K562 (cell line): ENCODE results near the gene PDLIM7. TPM values are rescaled to one million over a fixed set of nuclear protein-coding genes. Genes with fewer than 3 reads are reported as not detected.

ENCODE experiments used
- ARID1B ChIP-seq: fragments of 450-650 bp; IDR thresholded peaks from 2 replicates; pipeline ENCODE4 v1.6.1; 2016; ENCODE audit warnings: antibody characterized with exemption, mild to moderate bottlenecking, inconsistent platforms
- CBX1 ChIP-seq: sonication (generic); IDR thresholded peaks from 2 replicates; pipeline ENCODE4 v1.6.1; 2016; ENCODE audit warnings: antibody characterized with exemption, low read depth, mild to moderate bottlenecking
- ELF4 ChIP-seq: fragments of 450-650 bp; formaldehyde crosslinking; IDR thresholded peaks from 2 replicates; pipeline ENCODE4 v1.4.0; 2022; ENCODE audit warnings: missing genetic modification characterization
- FUS ChIP-seq: fragments of 200-400 bp; formaldehyde crosslinking; optimal IDR thresholded peaks from 2 replicates; pipeline ENCODE3; 2017; ENCODE audit warnings: low read depth, low read length
- HNRNPUL1 ChIP-seq: fragments of 200-400 bp; formaldehyde crosslinking; IDR thresholded peaks from 2 replicates; pipeline ENCODE4 v1.6.1; 2017; ENCODE audit warnings: low read length
- MAZ ChIP-seq, 2 experiments: fragments of 450-650 bp in 1 of 2; sonication (generic) in 1 of 2; formaldehyde crosslinking; IDR thresholded peaks in 1 of 2; conservative IDR thresholded peaks in 1 of 2; 2 replicates each; pipeline versions ENCODE4 v1.4.0 to v1.5.0; 2020; ENCODE audit warnings: mild to moderate bottlenecking in 1 of 2, missing genetic modification reagents in 1 of 2
- MYNN ChIP-seq, 2 experiments: sonication (generic); formaldehyde crosslinking in 1 of 2; IDR thresholded peaks; 2 replicates each; pipeline versions ENCODE4 v1.5.0 to v1.6.1; 2016 to 2020; ENCODE audit warnings: antibody characterized with exemption in 1 of 2, missing genetic modification reagents in 1 of 2
- RAD21 ChIP-seq, 2 experiments: fragments of 250-450 bp in 1 of 2; fragments of 450-650 bp in 1 of 2; sonication (Bioruptor Pico) in 1 of 2; formaldehyde crosslinking in 1 of 2; IDR thresholded peaks in 1 of 2; conservative IDR thresholded peaks in 1 of 2; 2 replicates each; pipeline versions ENCODE4 v1.4.0 to v1.8.0; 2020 to 2022; ENCODE audit warnings: mild to moderate bottlenecking in 2 of 2, moderate library complexity in 1 of 2
- RFX7 ChIP-seq: fragments of 250-450 bp; sonication (Bioruptor Pico); IDR thresholded peaks from 2 replicates; pipeline ENCODE4 v1.5.1; 2021; ENCODE audit warnings: mild to moderate bottlenecking
- XRCC5 ChIP-seq: fragments of 200-400 bp; formaldehyde crosslinking; IDR thresholded peaks from 2 replicates; pipeline ENCODE4 v1.6.1; 2017; ENCODE audit warnings: low read depth, mild to moderate bottlenecking, low read length
- ZNF121 ChIP-seq: sonication (generic); formaldehyde crosslinking; conservative IDR thresholded peaks from 2 replicates; pipeline ENCODE4 v1.8.0; 2022; ENCODE audit warnings: missing genetic modification reagents
- ZNF165 ChIP-seq: fragments of 250-450 bp; sonication (Bioruptor Pico); IDR thresholded peaks from 2 replicates; pipeline ENCODE4 v1.4.0; 2020; ENCODE audit warnings: borderline replicate concordance
- ZNF184 ChIP-seq: sonication (generic); formaldehyde crosslinking; IDR thresholded peaks from 2 replicates; pipeline ENCODE4 v1.5.0; 2020; ENCODE audit warnings: missing genetic modification reagents
- ZNF232 ChIP-seq: sonication (generic); formaldehyde crosslinking; IDR thresholded peaks from 2 replicates; pipeline ENCODE4 v1.8.0; 2022; ENCODE audit warnings: mild to moderate bottlenecking, missing genetic modification reagents
- ZNF696 ChIP-seq: fragments of 250-450 bp; sonication (Bioruptor Pico); conservative IDR thresholded peaks from 2 replicates; pipeline ENCODE4 v1.4.0; 2020; ENCODE audit warnings: mild to moderate bottlenecking, moderate library complexity
- ZNF76 ChIP-seq: fragments of 250-450 bp; sonication (Bioruptor Pico); IDR thresholded peaks from 2 replicates; pipeline ENCODE4 v1.4.0; 2020; ENCODE audit warnings: mild to moderate bottlenecking, moderate library complexity, borderline replicate concordance
- ZSCAN29 ChIP-seq: fragments of 450-650 bp; IDR thresholded peaks from 2 replicates; pipeline ENCODE4 v1.6.1; 2017
- polyA plus RNA-seq, 8 experiments: library from polyadenylated mRNA; depleted of rRNA in 4 of 8; stranded (reverse) in 5 of 8; unstranded in 3 of 8; fragments of >200 nt; fragmentation: Nextera tagmentation in 2 of 8; fragmentation: Illumina TruSeq in 1 of 8; extraction: Ambion mirVana in 2 of 8; extraction: Trizol in 1 of 8; gene quantifications; 2 replicates each; pipeline versions ENCODE4 v1.2.1 to v1.2.3, GENCODE V29; 2011 to 2014; ENCODE audit warnings: inconsistent platforms in 1 of 8, missing spikeins in 1 of 8
- total RNA-seq, 7 experiments: library from RNA; depleted of rRNA in 6 of 7; stranded (reverse); fragments of >200 nt in 6 of 7; fragmentation: Illumina TruSeq in 2 of 7; extraction: Trizol in 2 of 7; gene quantifications; 2 replicates each; pipeline versions ENCODE4 v1.2.1 to v1.2.3, GENCODE V29; 2011 to 2021; ENCODE audit warnings: low replicate concordance in 1 of 7
- TF ChIP-seq, protein P1 (sequence below): fragments of 250-450 bp; sonication (Bioruptor Pico); IDR thresholded peaks from 2 replicates; pipeline ENCODE4 v1.5.0; 2022; ENCODE audit warnings: mild to moderate bottlenecking
- TF ChIP-seq, protein P2 (sequence below), 2 experiments: fragments of 450-650 bp in 1 of 2; sonication (generic) in 1 of 2; formaldehyde crosslinking; conservative IDR thresholded peaks; 2 replicates each; pipeline versions ENCODE4 v1.4.0 to v1.8.1; 2020 to 2022; ENCODE audit warnings: mild to moderate bottlenecking in 1 of 2, missing genetic modification reagents in 1 of 2
- TF ChIP-seq, protein P3 (sequence below), 2 experiments: fragments of 450-650 bp; conservative IDR thresholded peaks; 2 replicates each; pipeline ENCODE4 v1.6.1; 2017; ENCODE audit warnings: mild to moderate bottlenecking in 2 of 2, moderate library complexity in 2 of 2
- TF ChIP-seq, protein P4 (sequence below): fragments of 250-450 bp; sonication (Bioruptor Pico); IDR thresholded peaks from 2 replicates; pipeline ENCODE4 v1.5.1; 2021; ENCODE audit warnings: mild to moderate bottlenecking
- TF ChIP-seq, protein P5 (sequence below): fragments of 250-450 bp; sonication (Bioruptor Pico); IDR thresholded peaks from 2 replicates; pipeline ENCODE4 v1.4.0; 2020

The PDLIM7 gene
- total and polyA plus RNA-seq, 9 of the 15 experiments (the other 6 are each of a cell fraction or from before 2014, with no cell fraction given): 2.1 to 124 (median 32.6) TPM

DNA sequence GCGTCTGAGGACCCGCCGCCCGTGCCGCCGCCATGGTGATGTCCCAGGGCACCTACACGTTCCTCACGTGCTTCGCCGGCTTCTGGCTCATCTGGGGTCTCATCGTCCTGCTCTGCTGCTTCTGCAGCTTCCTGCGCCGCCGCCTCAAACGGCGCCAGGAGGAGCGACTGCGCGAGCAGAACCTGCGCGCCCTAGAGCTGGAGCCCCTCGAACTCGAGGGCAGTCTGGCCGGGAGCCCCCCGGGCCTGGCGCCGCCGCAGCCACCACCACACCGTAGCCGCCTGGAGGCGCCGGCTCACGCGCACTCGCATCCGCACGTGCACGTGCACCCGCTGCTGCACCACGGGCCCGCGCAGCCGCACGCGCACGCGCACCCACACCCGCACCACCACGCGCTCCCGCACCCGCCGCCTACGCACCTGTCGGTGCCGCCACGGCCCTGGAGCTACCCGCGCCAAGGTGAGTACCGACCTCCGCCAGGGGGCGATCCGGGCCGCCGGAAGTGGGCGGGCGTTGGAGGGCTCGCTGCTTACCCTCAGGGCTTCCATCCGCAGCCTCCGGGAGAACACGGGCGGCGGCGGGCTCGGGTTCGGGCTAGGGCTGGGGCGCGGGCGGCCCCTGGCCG, 42.3 kb downstream of the PDLIM7 start (continued):
- TF ChIP-seq ZNF696 (CRISPR knock-in tag) (no peak), RAD21 (CRISPR knock-in tag; conservative IDR thresholded peaks at IDR 0.05 in 1 of 2, IDR thresholded peaks at IDR 0.05 in 1 of 2) (peak; percentile 28 to 52; a peak in 2 of 4 replicates), ZSCAN29 (no peak), HNRNPUL1 (no peak), ZNF76 (CRISPR knock-in tag) (no peak), ARID1B (no peak), CBX1 (peak; percentile 66), MYNN (IDR thresholded peaks at IDR 0.05) (peak; percentile 64; the same call in 1 of the 2 replicates), MYNN (CRISPR knock-in tag; IDR thresholded peaks at IDR 0.05) (no peak), ZNF184 (no peak), RFX7 (CRISPR knock-in tag) (no peak), MAZ (CRISPR knock-in tag; conservative IDR thresholded peaks at IDR 0.05 in 1 of 2, IDR thresholded peaks at IDR 0.05 in 1 of 2) (peak; percentile 64 to 84), ZNF232 (CRISPR knock-in tag) (no peak), FUS (peak; percentile 55), ELF4 (CRISPR knock-in tag) (no peak), XRCC5 (peak; percentile 57), ZNF121 (CRISPR knock-in tag) (no peak), ZNF165 (CRISPR knock-in tag) (no peak)
- TF ChIP-seq, protein P1, sequence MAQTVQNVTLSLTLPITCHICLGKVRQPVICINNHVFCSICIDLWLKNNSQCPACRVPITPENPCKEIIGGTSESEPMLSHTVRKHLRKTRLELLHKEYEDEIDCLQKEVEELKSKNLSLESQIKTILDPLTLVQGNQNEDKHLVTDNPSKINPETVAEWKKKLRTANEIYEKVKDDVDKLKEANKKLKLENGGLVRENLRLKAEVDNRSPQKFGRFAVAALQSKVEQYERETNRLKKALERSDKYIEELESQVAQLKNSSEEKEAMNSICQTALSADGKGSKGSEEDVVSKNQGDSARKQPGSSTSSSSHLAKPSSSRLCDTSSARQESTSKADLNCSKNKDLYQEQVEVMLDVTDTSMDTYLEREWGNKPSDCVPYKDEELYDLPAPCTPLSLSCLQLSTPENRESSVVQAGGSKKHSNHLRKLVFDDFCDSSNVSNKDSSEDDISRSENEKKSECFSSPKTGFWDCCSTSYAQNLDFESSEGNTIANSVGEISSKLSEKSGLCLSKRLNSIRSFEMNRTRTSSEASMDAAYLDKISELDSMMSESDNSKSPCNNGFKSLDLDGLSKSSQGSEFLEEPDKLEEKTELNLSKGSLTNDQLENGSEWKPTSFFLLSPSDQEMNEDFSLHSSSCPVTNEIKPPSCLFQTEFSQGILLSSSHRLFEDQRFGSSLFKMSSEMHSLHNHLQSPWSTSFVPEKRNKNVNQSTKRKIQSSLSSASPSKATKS: no peak
- TF ChIP-seq, protein P2, sequence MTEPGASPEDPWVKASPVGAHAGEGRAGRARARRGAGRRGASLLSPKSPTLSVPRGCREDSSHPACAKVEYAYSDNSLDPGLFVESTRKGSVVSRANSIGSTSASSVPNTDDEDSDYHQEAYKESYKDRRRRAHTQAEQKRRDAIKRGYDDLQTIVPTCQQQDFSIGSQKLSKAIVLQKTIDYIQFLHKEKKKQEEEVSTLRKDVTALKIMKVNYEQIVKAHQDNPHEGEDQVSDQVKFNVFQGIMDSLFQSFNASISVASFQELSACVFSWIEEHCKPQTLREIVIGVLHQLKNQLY (CRISPR knock-in tag; conservative IDR thresholded peaks at IDR 0.05): no peak
- TF ChIP-seq, protein P3, sequence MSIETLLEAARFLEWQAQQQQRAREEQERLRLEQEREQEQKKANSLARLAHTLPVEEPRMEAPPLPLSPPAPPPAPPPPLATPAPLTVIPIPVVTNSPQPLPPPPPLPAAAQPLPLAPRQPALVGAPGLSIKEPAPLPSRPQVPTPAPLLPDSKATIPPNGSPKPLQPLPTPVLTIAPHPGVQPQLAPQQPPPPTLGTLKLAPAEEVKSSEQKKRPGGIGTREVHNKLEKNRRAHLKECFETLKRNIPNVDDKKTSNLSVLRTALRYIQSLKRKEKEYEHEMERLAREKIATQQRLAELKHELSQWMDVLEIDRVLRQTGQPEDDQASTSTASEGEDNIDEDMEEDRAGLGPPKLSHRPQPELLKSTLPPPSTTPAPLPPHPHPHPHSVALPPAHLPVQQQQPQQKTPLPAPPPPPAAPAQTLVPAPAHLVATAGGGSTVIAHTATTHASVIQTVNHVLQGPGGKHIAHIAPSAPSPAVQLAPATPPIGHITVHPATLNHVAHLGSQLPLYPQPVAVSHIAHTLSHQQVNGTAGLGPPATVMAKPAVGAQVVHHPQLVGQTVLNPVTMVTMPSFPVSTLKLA (conservative IDR thresholded peaks at IDR 0.05): peak; percentile 83 to 94
- TF ChIP-seq, protein P4, sequence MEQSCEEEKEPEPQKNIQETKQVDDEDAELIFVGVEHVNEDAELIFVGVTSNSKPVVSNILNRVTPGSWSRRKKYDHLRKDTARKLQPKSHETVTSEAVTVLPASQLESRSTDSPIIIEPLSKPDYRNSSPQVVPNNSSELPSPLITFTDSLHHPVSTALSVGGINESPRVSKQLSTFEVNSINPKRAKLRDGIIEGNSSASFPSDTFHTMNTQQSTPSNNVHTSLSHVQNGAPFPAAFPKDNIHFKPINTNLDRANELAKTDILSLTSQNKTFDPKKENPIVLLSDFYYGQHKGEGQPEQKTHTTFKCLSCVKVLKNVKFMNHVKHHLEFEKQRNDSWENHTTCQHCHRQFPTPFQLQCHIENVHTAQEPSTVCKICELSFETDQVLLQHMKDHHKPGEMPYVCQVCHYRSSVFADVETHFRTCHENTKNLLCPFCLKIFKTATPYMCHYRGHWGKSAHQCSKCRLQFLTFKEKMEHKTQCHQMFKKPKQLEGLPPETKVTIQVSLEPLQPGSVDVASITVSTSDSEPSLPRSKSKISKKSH (CRISPR knock-in tag): no peak
- TF ChIP-seq, protein P5, sequence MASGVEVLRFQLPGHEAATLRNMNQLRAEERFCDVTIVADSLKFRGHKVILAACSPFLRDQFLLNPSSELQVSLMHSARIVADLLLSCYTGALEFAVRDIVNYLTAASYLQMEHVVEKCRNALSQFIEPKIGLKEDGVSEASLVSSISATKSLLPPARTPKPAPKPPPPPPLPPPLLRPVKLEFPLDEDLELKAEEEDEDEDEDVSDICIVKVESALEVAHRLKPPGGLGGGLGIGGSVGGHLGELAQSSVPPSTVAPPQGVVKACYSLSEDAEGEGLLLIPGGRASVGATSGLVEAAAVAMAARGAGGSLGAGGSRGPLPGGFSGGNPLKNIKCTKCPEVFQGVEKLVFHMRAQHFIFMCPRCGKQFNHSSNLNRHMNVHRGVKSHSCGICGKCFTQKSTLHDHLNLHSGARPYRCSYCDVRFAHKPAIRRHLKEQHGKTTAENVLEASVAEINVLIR (CRISPR knock-in tag): peak; percentile 24; the same call in 1 of the 2 replicates
